ENCODE results near the gene IL1RAPL1. TPM values are rescaled to one million over a fixed set of nuclear protein-coding genes. Genes with fewer than 3 reads are reported as not detected.

Gene IL1RAPL1
- polyA plus RNA-seq, 1 of the 3 experiments (the other 2 are of a cell fraction) = 2.8 TPM

GRCh38 chrX:29992083-29992482, 1404.8 kb downstream of the IL1RAPL1 start:
- H3K4me3 ChIP-seq (ENCODE audit: low read depth in 2 of 2, low read length in 1 of 2) = no peak overlapping the region
- no peak overlapping the region for H2AFZ ChIP-seq (ENCODE audit: low read depth)
- H3K9me2 ChIP-seq = no peaks in the 10 kb centered on the region
- H3K79me2 ChIP-seq (ENCODE audit: insufficient read depth) = no peaks in the 10 kb centered on the region
- H3K9ac ChIP-seq = no peak overlapping the region
- no peaks in the 10 kb centered on the region for H3K4me1 ChIP-seq (ENCODE audit: control insufficient read depth in 1 of 2, insufficient read depth in 2 of 2, low read depth in 1 of 2, low read length in 1 of 2)
- 15% methylated on average over 3 of the region's 3 CpGs for WGBS (ENCODE audit: low lambda C conversion rate)
- TF ChIP-seq FOSL2 (IDR thresholded peaks at IDR 0.05; ENCODE audit: borderline replicate concordance, low read depth) (no peak), GATA2 (CRISPR knock-in tag; IDR thresholded peaks at IDR 0.05) (no peak), FOXM1 (IDR thresholded peaks at IDR 0.05; ENCODE audit: low read depth) (no peak), TAF1 (IDR thresholded peaks at IDR 0.05; ENCODE audit: borderline replicate concordance, low read depth, low read length) (no peak), SMC3 (IDR thresholded peaks at IDR 0.05; ENCODE audit: low read depth, low read length) (no peak), USF2 (IDR thresholded peaks at IDR 0.05; ENCODE audit: borderline replicate concordance, low read depth, low read length) (no peak), MXI1 (IDR thresholded peaks at IDR 0.05; ENCODE audit: low read depth, low read length) (no peak), ELF1 (IDR thresholded peaks at IDR 0.05) (no peak), JUND (IDR thresholded peaks at IDR 0.05) (no peak), CTCF (IDR thresholded peaks at IDR 0.05) (no peak), FOXJ3 (CRISPR knock-in tag; IDR thresholded peaks at IDR 0.05) (no peak), RXRA (IDR thresholded peaks at IDR 0.05; ENCODE audit: borderline replicate concordance, low read depth) (no peak), RFX5 (IDR thresholded peaks at IDR 0.05; ENCODE audit: low read length) (no peak), ZBTB33 (IDR thresholded peaks at IDR 0.05; ENCODE audit: borderline replicate concordance, low read depth) (no peak)
- no peaks in the 10 kb centered on the region for H4K20me1 ChIP-seq (ENCODE audit: insufficient read depth)
- H3K36me3 ChIP-seq (replicated peaks in 1 of 2; ENCODE audit: control insufficient read depth in 1 of 2, insufficient read depth in 2 of 2, low read length in 1 of 2) = no peaks in the 10 kb centered on the region
- DNase-seq = no peak
- CTCF ChIA-PET = no interaction called here
- no peaks in the 10 kb centered on the region for H3K9me3 ChIP-seq
- H3K27ac ChIP-seq (ENCODE audit: low read depth in 2 of 2, low read length in 1 of 2) = no peak overlapping the region
- H3K27me3 ChIP-seq (ENCODE audit: insufficient read depth) = no peaks in the 10 kb centered on the region
- POLR2A ChIA-PET = no interaction called here
- H3F3A ChIP-seq (replicated peaks; ENCODE audit: insufficient read depth) = no peaks in the 10 kb centered on the region
- H3K4me2 ChIP-seq = no peak overlapping the region

- 22% methylated on average over 1 of the region's 1 CpG for WGBS (ENCODE audit: low lambda C conversion rate)
- TF ChIP-seq NFIC (IDR thresholded peaks at IDR 0.05; ENCODE audit: borderline replicate concordance) (no peak), EZH2phosphoT487 (IDR thresholded peaks at IDR 0.05; ENCODE audit: borderline replicate concordance, low read depth) (no peak), FOXJ3 (CRISPR knock-in tag; IDR thresholded peaks at IDR 0.05) (no peak), SMC3 (IDR thresholded peaks at IDR 0.05; ENCODE audit: low read depth, low read length) (no peak), GABPA (IDR thresholded peaks at IDR 0.05; ENCODE audit: low read depth) (no peak), NRF1 (IDR thresholded peaks at IDR 0.05; ENCODE audit: low read depth, low read length) (no peak), MAX (IDR thresholded peaks at IDR 0.05; ENCODE audit: low read depth) (no peak), POLR2AphosphoS5 (IDR thresholded peaks at IDR 0.05; ENCODE audit: low read depth, low read length) (no peak), TCF12 (IDR thresholded peaks at IDR 0.05) (no peak)
Observed at GRCh38 chrX:30005813-30006212, 1418.6 kb downstream of the IL1RAPL1 start.

More at GRCh38 chrX:30005813-30006212, 1418.6 kb downstream of the IL1RAPL1 start:
- Histone ChIP-seq H3K9ac (no peak overlapping the region), H3F3A (replicated peaks; ENCODE audit: insufficient read depth) (no peaks in the 10 kb centered on the region), H3K4me3 (ENCODE audit: low read depth in 2 of 2, low read length in 1 of 2) (no peak overlapping the region), H3K79me2 (ENCODE audit: insufficient read depth) (no peaks in the 10 kb centered on the region), H3K9me3 (no peaks in the 10 kb centered on the region), H2AFZ (ENCODE audit: low read depth) (no peak overlapping the region), H3K4me1 (ENCODE audit: control insufficient read depth in 1 of 2, insufficient read depth in 2 of 2, low read depth in 1 of 2, low read length in 1 of 2) (no peaks in the 10 kb centered on the region), H3K27ac (ENCODE audit: low read depth in 2 of 2, low read length in 1 of 2) (no peak overlapping the region), H3K36me3 (replicated peaks in 1 of 2; ENCODE audit: control insufficient read depth in 1 of 2, insufficient read depth in 2 of 2, low read length in 1 of 2) (no peaks in the 10 kb centered on the region), H3K9me2 (no peaks in the 10 kb centered on the region), H4K20me1 (ENCODE audit: insufficient read depth) (no peaks in the 10 kb centered on the region), H3K27me3 (ENCODE audit: insufficient read depth) (no peaks in the 10 kb centered on the region), H3K4me2 (no peak overlapping the region)
- no peak for DNase-seq
- POLR2A ChIA-PET = no interaction called here
- CTCF ChIA-PET = no interaction called here

Measured in SK-N-SH (cell line).